ENCODE results near the gene STMN3. TPM values are rescaled to one million over a fixed set of nuclear protein-coding genes. Genes with fewer than 3 reads are reported as not detected.

The STMN3 gene
- total and polyA plus RNA-seq, 7 donors, result 1.8 to 25.2 (median 19.9) TPM

GRCh38 chr20:63691711-63692435 is 38.6 kb upstream of the STMN3 start:
- Histone ChIP-seq H3K27me3 (no peaks in the 10 kb centered on the region), H3K4me1 (peaks cover 2 to 29% (median 23%) of the 10 kb centered on the region in 4 donors), H3K27ac (peak overlapping the region in 3 of 4 donors; percentile 7 to 19 (median 18)), H3K9me3 (no peaks in the 10 kb centered on the region), H3K36me3 (peaks cover 6 to 24% (median 11%) of the 10 kb centered on the region in 4 donors), H3K4me3 (no peak overlapping the region)
- DNase-seq, result peak; percentile 64
- TF ChIP-seq EP300 (IDR thresholded peaks at IDR 0.05), result no peak
- peak in 2 of 4 donors; percentile 2 to 19 for TF ChIP-seq POLR2AphosphoS5 (IDR thresholded peaks at IDR 0.05)
- 27 to 73% methylated on average over 21 of the region's 21 CpGs for WGBS, 2 donors
- intact Hi-C loops (cut with DNase I), result no loop called here

- peaks cover 6 to 24% (median 11%) of the 10 kb centered on the region in 4 donors for H3K36me3 ChIP-seq
- intact Hi-C loops (cut with DNase I), result no loop called here
- no peaks in the 10 kb centered on the region for H3K27me3 ChIP-seq
- no peak overlapping the region for H3K4me3 ChIP-seq
- H3K27ac ChIP-seq, result peak overlapping the region; percentile 7 to 26 (median 18)
- H3K4me1 ChIP-seq, result peaks cover 2 to 29% (median 23%) of the 10 kb centered on the region in 4 donors
- TF ChIP-seq POLR2AphosphoS5 (IDR thresholded peaks at IDR 0.05) (peak in 1 of 4 donors; percentile 3), CTCF (IDR thresholded peaks at IDR 0.05) (no peak), EP300 (IDR thresholded peaks at IDR 0.05) (no peak)
- WGBS, 2 donors, result 28 to 72% methylated on average over 24 of the region's 24 CpGs
- DNase-seq, result peak; percentile 70
- H3K9me3 ChIP-seq, result no peaks in the 10 kb centered on the region
Measured at GRCh38 chr20:63690898-63691710, 37.9 kb upstream of the STMN3 start.

GRCh38 chr20:63690003-63690897 is 37.0 kb upstream of the STMN3 start:
- 47 to 87% methylated on average over 40 of the region's 40 CpGs for WGBS, 2 donors
- intact Hi-C loops (cut with DNase I), result no loop called here
- H3K27me3 ChIP-seq, result no peaks in the 10 kb centered on the region
- H3K4me3 ChIP-seq, result no peak overlapping the region
- H3K9me3 ChIP-seq, result no peaks in the 10 kb centered on the region
- H3K36me3 ChIP-seq, result peaks cover 3 to 18% (median 10%) of the 10 kb centered on the region in 4 donors
- peak overlapping the region in 2 of 4 donors; percentile 19 to 73 for H3K27ac ChIP-seq
- peaks cover 2 to 32% (median 29%) of the 10 kb centered on the region in 4 donors for H3K4me1 ChIP-seq
- no peak for DNase-seq
- no peak for TF ChIP-seq CTCF (IDR thresholded peaks at IDR 0.05)
- peak in 1 of 4 donors; percentile 13 for TF ChIP-seq POLR2AphosphoS5 (IDR thresholded peaks at IDR 0.05)

- TF ChIP-seq EP300 (IDR thresholded peaks at IDR 0.05) (no peak), POLR2AphosphoS5 (IDR thresholded peaks at IDR 0.05) (peak in 1 of 4 donors; percentile 15), POLR2A (IDR thresholded peaks at IDR 0.05) (no peak), CTCF (IDR thresholded peaks at IDR 0.05) (no peak)
- H3K36me3 ChIP-seq, result peaks cover 0 to 8% (median 7%) of the 10 kb centered on the region in 4 donors
- intact Hi-C loops (cut with DNase I), result no loop called here
- H3K27me3 ChIP-seq, result no peaks in the 10 kb centered on the region
- no peak overlapping the region for H3K4me3 ChIP-seq
- 48 to 87% methylated on average over 44 of the region's 44 CpGs for WGBS, 2 donors
- peak overlapping the region in 2 of 4 donors; percentile 73 to 87 for H3K27ac ChIP-seq
- H3K9me3 ChIP-seq, result no peaks in the 10 kb centered on the region
- DNase-seq, result no peak
- H3K4me1 ChIP-seq, result peaks cover 2 to 32% (median 30%) of the 10 kb centered on the region in 4 donors
Measured at GRCh38 chr20:63689046-63690002, 36.1 kb upstream of the STMN3 start.

All from sigmoid colon (tissue), 7 donors.